GM12873 (cell line): ENCODE results near the gene LYPD6B.

Source experiments
- TF ChIP-seq, protein P1 (sequence below): IDR thresholded peaks from 2 replicates; pipeline ENCODE4 v1.5.1; 2012; ENCODE audit warnings: low read depth, mild to moderate bottlenecking, moderate library complexity, low read length, control low read depth; ENCODE audit not compliant: insufficient read depth; ENCODE audit errors: missing control alignments

LYPD6B gene

DNA sequence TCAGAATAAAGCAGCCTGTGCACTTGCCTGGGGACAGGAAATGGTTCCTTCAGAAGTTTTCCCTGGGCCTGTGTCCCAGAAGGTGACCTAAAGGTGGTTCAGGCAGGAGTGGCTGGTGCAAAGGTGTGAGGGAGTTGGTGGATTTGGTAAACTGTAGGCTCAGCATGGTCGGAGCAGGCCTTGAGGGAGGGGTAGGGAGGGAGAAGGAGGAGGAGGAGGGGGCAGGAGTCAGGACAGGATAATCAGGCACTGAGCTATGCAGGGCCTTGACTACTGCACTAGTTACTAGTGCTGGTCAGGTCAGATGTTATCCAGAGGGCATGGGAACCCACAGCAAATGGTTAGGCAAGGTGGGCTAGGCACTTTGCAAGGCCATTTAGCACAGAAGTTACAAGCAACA is 21.3 kb downstream of the LYPD6B start:
- TF ChIP-seq, protein P1, sequence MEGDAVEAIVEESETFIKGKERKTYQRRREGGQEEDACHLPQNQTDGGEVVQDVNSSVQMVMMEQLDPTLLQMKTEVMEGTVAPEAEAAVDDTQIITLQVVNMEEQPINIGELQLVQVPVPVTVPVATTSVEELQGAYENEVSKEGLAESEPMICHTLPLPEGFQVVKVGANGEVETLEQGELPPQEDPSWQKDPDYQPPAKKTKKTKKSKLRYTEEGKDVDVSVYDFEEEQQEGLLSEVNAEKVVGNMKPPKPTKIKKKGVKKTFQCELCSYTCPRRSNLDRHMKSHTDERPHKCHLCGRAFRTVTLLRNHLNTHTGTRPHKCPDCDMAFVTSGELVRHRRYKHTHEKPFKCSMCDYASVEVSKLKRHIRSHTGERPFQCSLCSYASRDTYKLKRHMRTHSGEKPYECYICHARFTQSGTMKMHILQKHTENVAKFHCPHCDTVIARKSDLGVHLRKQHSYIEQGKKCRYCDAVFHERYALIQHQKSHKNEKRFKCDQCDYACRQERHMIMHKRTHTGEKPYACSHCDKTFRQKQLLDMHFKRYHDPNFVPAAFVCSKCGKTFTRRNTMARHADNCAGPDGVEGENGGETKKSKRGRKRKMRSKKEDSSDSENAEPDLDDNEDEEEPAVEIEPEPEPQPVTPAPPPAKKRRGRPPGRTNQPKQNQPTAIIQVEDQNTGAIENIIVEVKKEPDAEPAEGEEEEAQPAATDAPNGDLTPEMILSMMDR, result no peak

DNA sequence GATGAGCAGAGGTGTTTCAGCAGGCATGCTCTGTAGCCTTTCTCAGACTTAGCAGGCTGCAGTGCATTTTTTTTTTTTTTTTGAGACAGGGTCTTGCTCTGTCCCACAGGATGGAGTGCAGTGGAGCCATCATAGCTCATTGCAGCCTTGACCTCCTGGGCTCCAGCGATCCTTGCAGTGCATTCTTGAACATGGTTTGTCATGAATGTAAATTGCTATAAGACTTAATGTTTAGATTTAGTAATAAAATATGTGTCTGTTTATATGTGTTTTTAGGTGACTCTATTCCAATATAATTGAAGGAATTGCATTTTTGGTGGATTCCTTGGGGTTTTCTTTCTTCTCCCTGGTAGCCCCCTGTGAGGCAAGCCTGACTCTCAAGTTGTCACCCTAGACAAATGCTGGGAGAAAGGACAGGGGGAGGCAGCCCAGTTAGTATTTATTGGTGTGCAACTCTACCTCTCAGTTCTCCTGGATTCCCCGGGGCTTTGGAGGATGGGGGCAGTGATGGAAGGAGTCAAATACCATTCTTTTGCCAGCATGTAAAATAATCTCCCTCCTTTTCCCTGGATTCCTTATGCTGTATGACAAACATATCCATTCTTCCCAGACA is 22.7 kb downstream of the LYPD6B start:
- TF ChIP-seq, protein P1, result no peak

DNA sequence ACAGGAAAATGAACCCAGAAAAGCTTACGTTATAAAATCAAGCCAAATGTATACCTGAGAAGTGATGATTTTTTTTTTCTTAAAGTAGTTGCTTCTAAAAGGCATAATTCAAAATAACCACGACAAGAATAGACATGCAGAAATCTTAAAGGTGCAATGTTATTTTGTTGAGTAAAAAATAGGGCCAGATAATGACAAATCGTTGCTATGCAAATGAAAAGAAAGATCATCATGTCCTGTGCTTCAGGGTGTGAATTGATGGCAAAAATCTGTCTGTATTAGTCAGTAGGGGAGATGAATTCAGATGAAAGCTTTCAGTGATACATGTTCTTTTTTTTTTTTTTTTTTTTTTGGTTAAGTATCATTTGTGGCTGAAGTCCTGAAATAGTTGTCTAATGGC is 24.0 kb downstream of the LYPD6B start:
- TF ChIP-seq, protein P1, result no peak

DNA sequence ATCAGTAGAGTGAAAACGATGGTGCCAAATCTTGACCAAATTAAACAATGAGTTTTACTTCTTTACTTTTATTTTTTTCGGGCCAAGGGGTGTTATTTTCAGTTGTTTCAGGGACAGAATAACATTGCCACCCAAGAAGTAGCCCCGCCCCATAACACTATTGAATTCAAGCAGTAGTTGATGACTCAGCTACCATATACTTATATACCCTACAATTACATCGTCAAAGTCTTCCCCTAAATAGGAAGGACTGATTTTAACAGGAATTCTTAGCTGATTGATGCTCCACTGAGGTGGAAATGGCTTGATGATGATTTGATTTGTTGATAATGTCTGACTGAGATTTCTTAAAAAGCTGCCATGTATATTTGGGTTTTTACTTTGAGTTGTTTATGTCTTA is 24.7 kb downstream of the LYPD6B start:
- TF ChIP-seq, protein P1, result no peak

DNA sequence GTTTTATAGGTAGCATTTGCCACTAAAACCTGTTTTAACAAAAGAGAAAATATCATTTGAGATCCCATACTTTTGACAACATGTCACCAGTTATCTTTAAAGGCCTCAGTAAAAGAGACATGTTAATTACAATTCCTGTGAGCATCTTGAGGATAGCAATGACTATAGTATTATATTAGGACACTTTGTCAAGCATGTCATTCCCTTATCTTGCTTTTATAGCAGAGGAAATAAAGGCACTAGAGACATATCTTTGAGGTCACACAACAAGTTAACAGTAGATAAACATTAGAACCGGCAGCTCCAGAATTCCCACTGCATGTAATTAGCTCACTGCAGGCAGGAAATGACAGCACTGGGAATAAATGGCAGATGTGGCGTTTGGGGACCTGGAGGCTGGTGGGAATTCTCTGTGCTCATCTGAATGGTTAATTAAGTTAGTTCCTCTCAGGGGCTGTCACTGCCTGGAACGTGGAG is 25.9 kb downstream of the LYPD6B start:
- TF ChIP-seq, protein P1, result no peak

DNA sequence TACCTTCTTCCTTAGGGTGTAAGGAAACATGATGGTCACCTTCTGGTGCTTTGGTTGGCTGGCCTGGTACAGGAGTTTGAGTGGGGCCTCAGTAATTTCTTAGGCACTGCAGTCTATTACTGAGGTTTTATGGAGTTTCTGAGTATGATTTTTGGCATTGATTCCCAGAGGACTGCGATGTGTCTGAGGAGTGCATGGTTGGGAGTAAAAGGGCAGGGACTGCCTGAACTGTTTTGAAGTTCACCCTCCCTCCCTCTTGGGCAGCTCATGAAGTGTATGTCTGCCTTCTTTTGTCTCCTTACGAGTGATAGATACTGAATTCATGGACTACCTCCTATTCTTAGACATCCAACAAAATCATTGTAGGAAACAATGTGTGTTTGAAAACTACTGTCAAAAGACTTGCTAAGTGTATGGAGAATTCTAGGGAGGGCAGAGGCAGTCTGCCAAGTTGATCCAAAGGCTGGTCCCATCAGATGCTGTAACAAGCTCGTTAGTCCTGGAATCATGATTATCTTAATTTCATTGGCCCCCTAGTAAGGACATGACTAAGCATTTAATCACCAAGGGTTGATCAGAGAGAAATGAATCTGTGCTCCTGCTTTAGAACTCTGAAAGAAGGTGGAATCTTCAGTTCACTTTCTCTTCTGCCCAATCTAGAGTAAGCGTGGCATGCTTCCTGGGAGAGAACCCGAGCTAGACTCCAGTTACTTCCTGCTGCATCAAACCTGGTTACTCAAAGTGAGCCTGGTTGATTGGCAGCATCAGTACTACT is 26.5 kb downstream of the LYPD6B start:
- TF ChIP-seq, protein P1, result no peak

DNA sequence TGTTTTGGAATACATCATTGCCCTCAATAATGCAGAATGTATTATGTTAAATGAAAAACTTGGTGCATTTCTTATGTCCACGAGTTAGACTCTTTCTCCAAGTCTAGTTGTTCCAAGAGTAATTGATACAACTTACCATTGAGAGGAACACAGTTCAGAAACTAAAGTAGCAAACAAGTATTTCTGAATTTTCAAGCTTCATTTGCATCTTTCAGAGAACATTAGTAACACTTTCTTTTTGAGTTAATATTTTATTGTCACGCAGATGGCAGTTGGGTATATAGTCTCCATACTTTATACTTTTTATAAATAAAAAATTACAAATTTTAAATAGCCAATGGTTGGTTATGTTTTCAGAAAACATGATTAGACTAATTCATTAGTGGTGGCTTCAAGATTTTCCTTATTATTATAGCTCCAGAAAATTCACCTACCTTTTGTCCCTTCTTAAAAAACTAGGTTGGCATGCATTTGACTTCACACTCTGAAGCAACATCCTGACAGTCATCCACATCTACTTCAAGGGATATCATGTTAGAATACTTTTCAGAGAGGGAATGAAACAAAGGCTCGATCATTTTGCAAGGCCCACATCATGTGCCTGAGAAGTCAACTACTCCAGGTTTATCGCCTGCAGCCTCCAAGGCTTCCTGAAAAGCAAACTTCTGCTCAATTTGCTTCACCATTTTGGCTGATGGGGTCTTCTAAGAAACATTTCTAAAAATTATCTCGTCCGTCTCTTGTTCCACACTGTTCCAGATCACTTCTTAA is 29.9 kb downstream of the LYPD6B start:
- TF ChIP-seq, protein P1, result no peak
